ENCODE data around the gene FLT1.

GRCh38 chr13:28258417-28258816 lies 236.5 kb downstream of the FLT1 start:
- TF ChIP-seq CTCF (IDR thresholded peaks at IDR 0.05; ENCODE audit: low read depth, low read length, poor library complexity, severe bottlenecking) (no peak), EZH2phosphoT487 (IDR thresholded peaks at IDR 0.05; ENCODE audit: borderline replicate concordance, low read length) (no peak)

Data from DOHH2 (cell line).